HUDEP-2 (cell line): ENCODE measurements around the gene KCNG4.

Source experiments
- DNase-seq, 76 experiments: peaks; one replicate each; lab custom pipeline; 2025; ENCODE audit not compliant: unreplicated experiment in 76 of 76; lab: John Stamatoyannopoulos, UW

KCNG4 gene

GRCh38 chr16:84266451-84266850 is 26.6 kb upstream of the KCNG4 start:
- peak in 43 of 76 experiments; percentile 2 to 57 (median 26) for DNase-seq

GRCh38 chr16:84262939-84263338 is 23.1 kb upstream of the KCNG4 start:
- DNase-seq, result no peak

- DNase-seq, result no peak
These were observed 22.2 kb upstream of the KCNG4 start for GRCh38 chr16:84262031-84262430.

- no peak for DNase-seq
These were observed 21.1 kb upstream of the KCNG4 start for GRCh38 chr16:84260766-84261554.

GRCh38 chr16:84259691-84260090 is 19.9 kb upstream of the KCNG4 start:
- DNase-seq, result no peak

GRCh38 chr16:84258266-84258665 is 18.5 kb upstream of the KCNG4 start:
- no peak for DNase-seq

GRCh38 chr16:84255050-84255810 is 15.4 kb upstream of the KCNG4 start:
- DNase-seq, result no peak

GRCh38 chr16:84254062-84254461 is 14.2 kb upstream of the KCNG4 start:
- no peak for DNase-seq

- no peak for DNase-seq
These were observed 13.4 kb upstream of the KCNG4 start for GRCh38 chr16:84253173-84253572.

- DNase-seq, result no peak
These were observed 12.4 kb upstream of the KCNG4 start for GRCh38 chr16:84252184-84252583.

- no peak for DNase-seq
These were observed 8.0 kb upstream of the KCNG4 start for GRCh38 chr16:84247844-84248243.

GRCh38 chr16:84247331-84247730 is 7.5 kb upstream of the KCNG4 start:
- no peak for DNase-seq

GRCh38 chr16:84246679-84247077 is 6.9 kb upstream of the KCNG4 start:
- DNase-seq, result no peak

GRCh38 chr16:84245956-84246678 is 6.3 kb upstream of the KCNG4 start:
- no peak for DNase-seq

- no peak for DNase-seq
These were observed 4.9 kb upstream of the KCNG4 start for GRCh38 chr16:84244728-84245127.

GRCh38 chr16:84243732-84244131 is 3.9 kb upstream of the KCNG4 start:
- DNase-seq, result no peak

- no peak for DNase-seq
These were observed 3.0 kb upstream of the KCNG4 start for GRCh38 chr16:84242839-84243238.

- DNase-seq, result no peak
These were observed 2.0 kb upstream of the KCNG4 start for GRCh38 chr16:84241778-84242177.

GRCh38 chr16:84240455-84240854 is 643 bp upstream of the KCNG4 start:
- DNase-seq, result no peak

GRCh38 chr16:84239141-84239769 is 557 bp downstream of the KCNG4 start:
- DNase-seq, result no peak
